ENCODE measurements around the gene ACSM3. TPM values are rescaled to one million over a fixed set of nuclear protein-coding genes. Genes with fewer than 3 reads are reported as not detected.
"Not testable (repeated sequence)": the region's sequence is repeated elsewhere in the genome, so short reads cannot be mapped to it uniquely, and the experiment has no call there.

Gene ACSM3
- total RNA-seq, result 100 to 1,000 TPM in 1 of 2 donors, 10 to 100 TPM in 1; 68.0 to 120 TPM
- polyA plus RNA-seq (ENCODE audit: insufficient read depth, low read depth, low replicate concordance), result 41.1 TPM
- long read RNA-seq, donor 1, transcript ACSM3-215 (2 exons, 3,311 nt), result major isoform, 103 of 140 reads
- long read RNA-seq, donor 1, partial matches to known transcripts, result 33 of 140 reads
- long read RNA-seq, donor 1, other reads (novel, unspliced or antisense), result 0 of 140 reads
- long read RNA-seq, donor 2, transcript ACSM3-215 (2 exons, 3,311 nt), result major isoform, 46 of 79 reads
- long read RNA-seq, donor 2, partial matches to known transcripts, result 32 of 79 reads
- long read RNA-seq, donor 2, other reads (novel, unspliced or antisense), result 0 of 79 reads

GRCh38 chr16:20763461-20764232 is at the start of gene ACSM3:
Gene ACSM3 (plus strand): TSS chr16:20764014. CDS start chr16:20770035, 6,021 bp downstream.
- H3K4me1 ChIP-seq, result no peaks in the 10 kb centered on the region
- H3K27me3 ChIP-seq, result no peaks in the 10 kb centered on the region
- DNase-seq, result peak; percentile 69
- H3K36me3 ChIP-seq (ENCODE audit: low read depth, missing control alignments), result no peaks in the 10 kb centered on the region
- WGBS, 2 donors, result 18 to 25% methylated on average over 10 of the region's 10 CpGs
- peak within 1 kb of the TSS; percentile 13 to 27 for H3K4me3 ChIP-seq
- H3K9me3 ChIP-seq, result no peaks in the 10 kb centered on the region
- H3K27ac ChIP-seq, result peak within 1 kb of the TSS in 1 of 2 donors; percentile 77
- intact Hi-C loops (cut with DNase I; ENCODE audit: low total_unique reads), result no loop called here
- TF ChIP-seq CTCF (IDR thresholded peaks at IDR 0.05) (no peak), POLR2A (IDR thresholded peaks at IDR 0.05) (no peak)

GRCh38 chr16:20717718-20718117 is 46.1 kb upstream of the ACSM3 start:
- H3K27me3 ChIP-seq; H3K9me3 ChIP-seq; H3K4me3 ChIP-seq; H3K27ac ChIP-seq; H3K4me1 ChIP-seq; H3K36me3 ChIP-seq (ENCODE audit: low read depth, missing control alignments); intact Hi-C loops (cut with DNase I; ENCODE audit: low total_unique reads); DNase-seq: not testable (repeated sequence)

- TF ChIP-seq CTCF (IDR thresholded peaks at IDR 0.05) (no peak), POLR2A (IDR thresholded peaks at IDR 0.05) (no peak)
Observed at GRCh38 chr16:20720251-20720650, 43.6 kb upstream of the ACSM3 start.

GRCh38 chr16:20726661-20727060 is 37.2 kb upstream of the ACSM3 start:
- Histone ChIP-seq H3K4me3 (no peak overlapping the region), H3K27ac (no peak overlapping the region), H3K27me3 (no peaks in the 10 kb centered on the region), H3K36me3 (ENCODE audit: low read depth, missing control alignments) (no peaks in the 10 kb centered on the region), H3K4me1 (no peaks in the 10 kb centered on the region), H3K9me3 (no peaks in the 10 kb centered on the region)
- intact Hi-C loops (cut with DNase I; ENCODE audit: low total_unique reads), result no loop called here
- DNase-seq, result no peak
- TF ChIP-seq CTCF (IDR thresholded peaks at IDR 0.05) (no peak), POLR2A (IDR thresholded peaks at IDR 0.05) (no peak)

More at GRCh38 chr16:20720251-20720650, 43.6 kb upstream of the ACSM3 start:
- 89 to 96% methylated on average over 4 of the region's 4 CpGs for WGBS, 2 donors
- no peaks in the 10 kb centered on the region for H3K36me3 ChIP-seq (ENCODE audit: low read depth, missing control alignments)
- no peak for DNase-seq
- intact Hi-C loops (cut with DNase I; ENCODE audit: low total_unique reads), result no loop called here
- H3K9me3 ChIP-seq, result no peaks in the 10 kb centered on the region
- H3K27me3 ChIP-seq, result no peaks in the 10 kb centered on the region
- no peaks in the 10 kb centered on the region for H3K4me1 ChIP-seq
- no peak overlapping the region for H3K27ac ChIP-seq
- no peak overlapping the region for H3K4me3 ChIP-seq

- no peak for DNase-seq
Observed at GRCh38 chr16:20727181-20727580, 36.6 kb upstream of the ACSM3 start.

More at GRCh38 chr16:20727181-20727580, 36.6 kb upstream of the ACSM3 start:
- H3K27me3 ChIP-seq, result no peaks in the 10 kb centered on the region
- intact Hi-C loops (cut with DNase I; ENCODE audit: low total_unique reads), result no loop called here
- H3K4me1 ChIP-seq, result no peaks in the 10 kb centered on the region
- H3K27ac ChIP-seq, result no peak overlapping the region
- no peaks in the 10 kb centered on the region for H3K9me3 ChIP-seq
- no peak overlapping the region for H3K4me3 ChIP-seq
- TF ChIP-seq POLR2A (IDR thresholded peaks at IDR 0.05) (no peak), CTCF (IDR thresholded peaks at IDR 0.05) (no peak)
- 67 to 88% methylated on average over 3 of the region's 3 CpGs for WGBS, 2 donors
- no peaks in the 10 kb centered on the region for H3K36me3 ChIP-seq (ENCODE audit: low read depth, missing control alignments)

All from testis (tissue), 5 donors.